Activated CD4-positive, alpha-beta T cell treated with anti-CD3 and anti-CD28 coated beads, Interleukin-10, Interleukin-2, amounts not matched to agents 100 ng/mL and 50 ng/mL, durations not matched to agents 16 hours and 8 hours (primary cell): ENCODE results near the gene ANKRD12.

ENCODE experiments used
- DNase-seq: peaks from one replicate; pipeline ENCODE4 v3.0.0-alpha.2; 2020

Gene ANKRD12

DNA sequence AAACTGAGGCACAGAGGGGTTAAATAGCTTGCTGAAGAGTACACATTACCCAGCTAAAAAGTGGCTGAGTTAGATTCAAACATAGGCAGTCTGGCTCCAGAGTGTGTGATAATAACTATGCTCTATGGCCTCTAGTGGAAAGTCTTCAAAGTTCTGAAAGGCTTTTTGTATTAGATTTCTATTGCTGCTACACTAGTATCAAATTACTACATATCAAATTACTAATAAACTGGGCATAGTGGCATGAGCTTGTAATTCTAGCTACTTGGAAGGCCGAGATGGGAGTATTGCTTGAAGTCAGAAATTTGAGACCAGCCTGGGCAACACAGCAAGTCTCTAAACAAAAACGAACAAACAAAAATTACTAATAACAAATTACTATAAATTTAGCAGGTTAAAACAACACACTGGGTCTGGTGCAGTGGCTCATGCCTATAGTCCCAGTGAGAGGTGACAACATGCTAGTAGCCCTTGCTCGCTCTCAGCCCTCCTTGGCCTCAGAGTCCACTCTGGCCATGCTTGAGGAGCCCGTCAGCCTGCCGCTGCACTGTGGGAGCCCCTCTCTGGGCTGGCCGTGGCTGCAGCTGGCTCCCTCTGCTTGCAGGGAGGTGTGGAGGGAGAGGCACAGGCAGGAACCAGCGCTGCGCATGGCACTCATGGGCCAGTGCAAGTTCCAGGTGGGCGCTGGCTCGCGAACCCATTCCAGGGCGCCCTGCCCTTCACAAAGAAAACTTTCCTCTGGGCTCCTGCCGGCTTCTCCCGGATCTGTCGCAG lies 159.8 kb downstream of the ANKRD12 start:
- no peak for DNase-seq

DNA sequence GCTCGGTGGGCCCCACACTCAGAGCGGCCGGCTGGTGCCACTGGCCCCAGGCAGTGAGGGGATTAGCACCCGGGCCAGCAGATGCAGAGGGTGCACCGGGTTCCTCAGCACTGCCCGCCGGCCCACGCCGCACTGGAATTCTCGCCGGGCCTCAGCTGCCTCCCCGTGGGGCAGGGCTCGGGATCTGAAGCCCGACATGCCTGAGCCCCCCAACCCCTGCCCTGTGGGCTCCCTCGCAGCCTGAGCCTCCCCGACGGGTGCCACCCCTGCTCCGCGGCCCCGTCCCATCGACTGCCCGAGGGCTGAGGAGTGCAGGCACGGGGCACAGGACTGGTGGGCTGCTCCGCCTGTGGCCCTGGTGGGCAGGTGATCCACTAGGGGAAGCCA lies 160.4 kb downstream of the ANKRD12 start:
- DNase-seq = no peak

DNA sequence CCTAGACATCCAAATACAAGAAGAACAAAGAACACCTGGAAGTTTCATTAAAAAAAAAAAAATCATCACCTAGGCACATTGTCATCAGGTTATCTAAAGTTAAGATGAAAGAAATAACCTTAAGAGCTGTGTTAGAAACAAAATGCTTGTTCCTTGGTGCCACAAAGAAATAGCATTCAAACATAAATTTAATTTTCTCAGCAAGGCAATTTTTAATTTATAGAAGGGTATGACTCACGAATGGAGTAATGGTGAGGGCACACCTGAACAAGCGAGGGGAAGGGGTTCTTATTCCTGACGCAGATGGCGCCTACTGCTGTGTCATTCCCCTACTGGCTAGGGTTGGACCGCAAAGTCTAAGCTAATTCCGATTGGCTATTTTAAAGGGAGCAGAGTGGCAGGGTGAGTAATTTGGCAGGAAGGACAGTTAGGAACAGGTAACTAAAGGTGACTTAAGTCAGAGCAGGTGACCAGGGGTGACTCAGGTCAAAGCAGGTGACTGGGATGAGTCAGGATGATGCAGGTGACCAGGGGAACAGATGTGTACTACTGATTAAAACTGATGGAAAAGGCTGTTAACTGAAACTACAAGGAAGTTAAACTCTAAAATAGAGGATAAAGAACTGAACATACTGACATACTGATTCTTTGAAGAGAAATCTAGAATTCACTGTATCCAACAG lies 167.9 kb downstream of the ANKRD12 start:
- no peak for DNase-seq

DNA sequence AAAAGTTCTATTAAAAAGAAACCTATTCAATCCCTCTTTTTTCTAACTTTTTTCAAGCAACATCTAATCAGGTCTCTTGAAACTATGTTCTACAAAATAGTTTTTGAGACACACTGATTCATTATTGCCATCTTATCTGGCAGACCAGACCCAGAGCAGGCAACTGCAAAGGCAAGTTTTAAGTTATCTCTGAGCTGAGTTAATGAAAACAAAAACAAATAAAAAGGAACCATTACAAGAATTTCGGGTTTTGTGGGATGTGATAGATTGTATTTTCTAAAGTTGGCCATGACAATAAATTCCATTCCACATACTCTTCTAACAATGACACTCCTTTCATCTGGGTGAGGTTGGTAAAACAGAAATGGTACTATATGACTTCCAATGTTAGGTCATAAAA lies 182.8 kb downstream of the ANKRD12 start:
- no peak for DNase-seq

DNA sequence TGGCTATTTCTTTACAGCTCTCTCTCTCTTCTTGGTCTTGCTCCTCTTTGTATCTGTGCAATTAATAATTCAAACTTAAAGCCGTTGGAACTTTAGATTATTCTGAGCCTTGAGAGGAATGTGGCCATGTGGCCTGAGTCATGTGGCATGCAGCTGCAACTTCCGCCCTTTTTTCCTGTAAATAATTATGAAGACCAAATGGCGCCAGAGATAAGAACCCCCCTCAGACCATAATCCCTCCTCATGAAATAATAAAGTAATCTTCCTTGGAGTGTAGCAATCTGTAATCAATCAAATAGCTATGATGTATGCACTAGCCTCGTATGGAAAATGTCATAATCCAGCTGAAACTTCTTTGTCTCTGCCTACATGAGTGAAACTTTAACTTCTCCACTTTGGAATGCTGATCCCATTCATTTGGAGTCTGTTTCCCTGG lies 184.5 kb downstream of the ANKRD12 start:
- DNase-seq = no peak

DNA sequence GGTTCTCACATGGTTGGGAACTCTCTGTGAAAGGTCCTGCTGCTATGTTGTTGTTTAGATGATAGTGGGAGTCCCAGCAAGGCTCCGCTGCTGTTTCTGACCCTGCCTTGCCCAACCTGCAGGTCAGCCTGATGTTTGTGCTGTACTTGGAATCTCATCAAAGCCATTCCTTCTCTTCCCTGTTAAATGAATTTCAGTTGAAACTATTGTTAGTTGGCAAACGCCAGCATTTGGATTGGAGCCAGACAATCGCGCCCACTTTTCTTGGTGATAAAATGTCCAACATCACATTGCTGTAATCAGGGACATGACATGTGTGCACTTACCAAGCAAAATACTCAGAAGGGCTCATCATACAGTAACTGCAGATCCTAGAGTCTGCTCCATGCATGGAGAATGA lies 185.2 kb downstream of the ANKRD12 start:
- DNase-seq = no peak

DNA sequence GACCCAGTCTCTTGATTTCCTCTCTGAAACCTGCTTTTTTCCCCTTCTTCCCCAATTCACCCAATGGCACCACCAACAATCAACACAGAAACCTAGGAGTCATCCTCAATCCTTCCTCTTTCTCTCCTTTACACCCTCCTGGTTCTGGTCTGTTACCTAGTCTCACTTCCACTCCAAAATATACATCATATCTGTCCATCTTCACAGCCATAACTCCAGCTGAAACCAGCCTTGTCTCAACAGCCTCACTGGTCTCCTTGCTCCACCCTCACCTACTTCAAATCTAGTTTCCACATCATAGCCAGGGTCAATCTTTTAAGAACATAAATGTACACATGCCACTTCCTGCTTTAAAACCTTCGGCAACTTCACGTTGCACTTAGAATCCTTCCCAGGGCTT lies 186.2 kb downstream of the ANKRD12 start:
- DNase-seq = no peak

DNA sequence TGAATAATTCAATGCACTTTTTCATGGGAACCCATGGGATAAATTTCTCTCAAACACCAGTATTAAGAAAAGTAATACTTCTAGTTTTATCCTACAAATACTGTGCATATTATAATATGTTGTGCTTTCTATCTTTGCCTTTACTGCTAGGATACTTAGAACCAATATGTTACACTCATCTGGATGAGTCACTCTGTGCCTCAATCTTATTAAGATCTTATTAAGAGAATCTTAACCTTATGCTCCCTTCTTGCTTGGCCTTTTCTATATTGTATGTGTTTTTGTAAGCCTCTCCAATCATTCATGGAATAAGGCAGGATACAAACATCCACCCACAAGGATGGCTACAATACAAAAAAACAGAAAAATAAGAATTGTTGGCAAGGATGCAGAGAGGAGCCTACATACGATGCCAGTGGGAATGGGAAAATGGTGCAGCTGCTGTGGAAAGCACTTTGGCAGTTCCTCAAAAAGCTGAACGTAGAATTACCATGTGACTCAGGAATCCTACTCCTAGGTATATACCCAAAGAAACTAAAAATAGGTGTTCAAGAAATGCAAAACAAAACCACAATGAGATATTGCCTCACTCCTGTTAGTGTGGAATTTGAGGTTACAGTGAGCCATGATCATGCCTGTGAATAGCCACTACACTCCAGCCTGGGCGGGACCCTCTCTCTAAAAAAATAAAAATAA lies 187.3 kb downstream of the ANKRD12 start:
- DNase-seq = no peak

DNA sequence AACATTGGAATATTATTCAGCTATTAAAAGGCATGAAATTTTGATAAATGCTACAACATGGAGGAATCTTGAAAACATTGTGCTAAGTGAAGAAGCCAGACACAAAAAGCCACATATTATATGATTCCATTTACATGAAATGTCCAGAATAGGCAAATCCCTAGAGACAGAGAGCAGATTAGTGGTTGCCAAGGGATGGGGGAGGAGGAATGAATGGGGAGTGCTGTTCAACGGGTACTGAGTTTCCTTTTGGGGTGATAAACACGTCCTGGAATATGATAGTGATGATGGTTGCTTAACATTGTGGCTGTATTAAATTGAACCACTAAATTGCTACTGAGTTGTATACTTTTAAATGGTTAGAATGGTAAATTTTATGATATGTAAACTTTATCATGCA lies 189.1 kb downstream of the ANKRD12 start:
- no peak for DNase-seq

DNA sequence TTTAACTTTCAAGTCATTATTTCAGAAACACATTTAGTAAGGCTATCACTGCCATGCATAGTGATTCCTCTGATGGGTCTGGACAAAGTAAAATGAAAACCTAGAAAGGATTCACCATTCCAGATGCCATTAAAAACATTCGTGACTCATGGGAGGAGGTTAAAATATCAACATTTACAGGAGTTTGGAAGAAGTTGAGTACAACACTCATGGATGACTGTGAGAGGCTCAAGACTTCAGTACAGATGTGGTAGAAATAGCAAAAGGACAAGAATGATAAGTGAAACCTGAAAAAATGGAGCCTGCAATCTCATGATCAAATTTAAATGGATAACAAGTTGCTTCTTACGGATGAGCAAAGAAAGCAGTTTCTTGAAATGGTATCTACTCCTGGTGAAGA lies 192.2 kb downstream of the ANKRD12 start:
- no peak for DNase-seq

DNA sequence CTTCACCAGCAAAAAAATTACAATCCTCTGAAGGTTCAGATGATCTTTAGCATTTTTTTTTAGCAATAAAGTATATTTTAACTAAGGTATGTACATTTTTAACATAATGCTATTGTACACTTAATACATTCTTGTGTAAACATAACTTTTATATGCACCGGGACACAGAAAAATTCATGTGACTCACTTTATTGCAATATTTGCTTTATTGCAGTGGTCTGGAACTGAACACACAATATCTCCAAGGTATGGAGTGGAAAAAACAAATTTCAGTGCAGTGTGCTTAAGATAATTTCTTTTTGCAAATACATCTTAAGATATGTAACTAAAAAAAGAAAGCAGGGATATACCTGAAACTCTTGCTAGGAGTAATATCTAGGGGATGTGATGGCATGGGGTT lies 192.9 kb downstream of the ANKRD12 start:
- DNase-seq = no peak

DNA sequence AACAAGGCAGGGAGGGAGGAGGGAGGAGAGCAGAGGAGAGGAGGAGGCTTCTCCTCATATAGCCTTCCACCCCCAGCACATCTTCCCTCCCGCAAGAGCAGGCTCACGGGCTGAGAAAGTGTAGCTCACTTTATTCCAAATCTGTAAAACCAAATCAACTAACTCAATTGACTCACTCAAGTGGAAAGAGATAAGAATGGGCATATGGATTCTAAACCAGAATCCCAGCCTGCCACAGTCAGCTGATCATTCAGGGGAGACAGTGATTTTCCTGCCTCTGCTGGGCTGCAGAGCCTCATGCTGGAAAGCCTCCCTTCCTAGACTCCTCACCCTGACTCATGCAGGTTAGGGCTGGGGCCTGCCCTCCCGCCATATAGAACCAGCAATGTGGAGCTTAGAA lies 193.8 kb downstream of the ANKRD12 start:
- no peak for DNase-seq

DNA sequence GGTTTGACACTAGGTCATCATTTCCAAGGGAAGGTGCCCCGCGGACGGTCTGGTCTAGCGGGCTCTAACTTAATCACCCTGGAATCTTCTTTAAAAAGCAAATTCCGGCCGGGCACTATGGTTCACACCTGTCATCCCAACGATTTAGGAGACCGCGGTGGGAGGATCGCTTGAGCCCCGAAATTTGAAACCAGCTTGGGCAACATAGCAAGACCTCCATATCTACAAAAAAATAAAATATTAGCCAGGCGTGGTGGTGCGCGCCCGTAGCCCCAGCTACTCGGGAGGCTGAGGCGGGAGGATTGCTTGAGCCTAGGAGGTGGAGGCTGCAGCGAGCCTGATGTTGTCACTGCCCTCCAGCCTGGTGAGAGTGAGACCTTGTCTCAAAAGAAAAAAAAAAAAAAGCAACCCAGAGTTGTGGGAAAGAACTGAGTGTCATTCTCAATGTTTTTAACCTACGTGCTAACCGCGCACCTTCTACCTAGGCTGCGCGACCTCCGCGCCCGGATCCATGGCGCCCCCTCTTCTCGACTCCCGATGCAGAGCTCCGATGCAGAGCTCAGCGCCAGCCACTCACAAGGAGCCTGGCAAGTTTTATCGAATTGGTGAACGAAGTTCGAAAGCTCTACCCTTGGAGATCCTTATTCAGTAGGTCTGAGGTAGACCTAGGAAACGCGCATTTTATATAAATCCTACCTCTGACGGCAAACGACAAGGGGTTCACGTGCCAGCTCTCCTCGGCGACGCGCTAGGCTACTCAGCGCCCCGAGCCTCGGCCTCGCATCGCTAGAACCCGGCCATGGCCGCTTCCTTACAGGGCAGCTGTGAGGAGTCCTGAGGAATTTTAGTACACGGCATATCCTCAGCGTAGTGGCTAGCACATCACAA lies 197.1 kb downstream of the ANKRD12 start:
- peak; percentile 8 for DNase-seq

DNA sequence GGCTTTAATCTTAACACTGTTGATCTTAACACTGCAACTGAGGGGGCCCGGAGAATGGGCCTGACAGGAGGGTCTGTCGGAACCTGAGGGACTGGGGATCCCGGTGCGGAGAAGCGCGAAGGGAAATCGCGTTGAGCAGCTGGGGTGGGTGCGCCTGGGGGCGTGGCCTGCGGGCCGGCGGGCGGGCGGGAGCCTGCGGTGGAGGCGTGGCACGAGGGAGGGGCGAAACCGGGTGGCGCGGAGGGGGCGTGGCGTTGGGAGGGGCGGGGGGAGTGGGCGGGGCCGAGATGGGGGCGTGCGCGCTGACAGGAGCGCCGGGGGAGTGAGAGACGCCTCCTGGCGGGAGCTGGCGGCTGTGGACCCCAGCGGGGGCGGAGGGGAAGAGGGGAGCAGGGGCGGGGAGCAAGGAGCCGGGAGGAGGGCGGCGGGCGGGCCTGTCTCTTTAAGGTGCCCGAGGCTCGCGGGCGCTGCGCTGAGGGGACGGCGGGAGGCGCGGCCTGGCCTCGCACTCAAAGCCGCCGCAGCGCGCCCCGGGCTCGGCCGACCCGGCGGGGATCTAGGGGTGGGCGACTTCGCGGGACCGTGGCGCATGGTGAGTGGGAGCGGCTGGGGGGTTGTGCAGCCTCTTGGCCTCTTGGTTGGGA lies 197.9 kb downstream of the ANKRD12 start, which contains the start of gene TWSG1:
Gene TWSG1 (plus strand): TSS at position 445 of the 644 bp plus-strand sequence. CDS start 2,457 bp downstream, outside the sequence.
- DNase-seq = peak; percentile 95

DNA sequence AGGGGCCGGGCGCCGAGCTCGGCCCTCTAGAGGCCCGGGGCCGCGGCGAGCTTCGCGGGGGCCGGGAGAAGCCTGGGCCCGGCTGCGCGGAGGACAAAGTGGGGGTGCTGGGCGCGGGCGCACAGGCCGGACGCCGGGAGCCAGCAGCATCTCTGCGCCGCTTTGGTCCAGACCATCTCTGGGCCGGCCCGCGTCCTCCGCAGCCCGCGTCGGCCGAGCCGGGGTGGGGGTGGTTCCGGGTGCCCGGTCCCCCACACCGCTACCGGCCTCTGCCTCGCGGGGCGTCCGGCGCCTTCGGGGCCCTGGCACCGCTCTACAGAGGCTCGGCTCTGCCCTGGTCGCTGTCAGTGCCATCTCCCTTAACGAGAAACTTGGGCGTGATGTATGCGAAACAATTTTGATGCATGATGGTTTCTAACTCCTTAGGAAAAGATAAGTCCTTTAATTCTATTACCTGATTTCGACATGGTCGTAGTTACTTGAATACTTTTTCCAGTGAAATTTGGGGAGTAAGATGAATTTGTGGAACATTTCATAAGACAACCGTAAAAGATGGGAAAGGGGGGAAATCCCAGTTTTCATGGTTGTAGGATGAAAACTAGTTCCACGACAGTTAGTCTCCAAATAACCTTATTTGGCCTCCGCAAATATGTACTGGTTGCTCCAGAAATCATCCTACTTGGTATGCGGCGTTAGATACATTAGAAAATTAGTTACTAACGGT lies 198.6 kb downstream of the ANKRD12 start:
- DNase-seq = peak; percentile 54
